NCI-H2196 treated with DMSO at 0.1 percent for 48 hours (cell line): ENCODE data around the gene ADAR.

Experiments used
- DNase-seq: peaks from one replicate; lab custom pipeline; 2025; ENCODE audit not compliant: unreplicated experiment; lab: John Stamatoyannopoulos, UW

ADAR gene

GRCh38 chr1:154615411-154615810, 7.4 kb upstream of the ADAR start:
- no peak for DNase-seq

- no peak for DNase-seq
Observed at GRCh38 chr1:154614901-154615300, 6.9 kb upstream of the ADAR start.

GRCh38 chr1:154614247-154614646, 6.3 kb upstream of the ADAR start:
- DNase-seq, result no peak

GRCh38 chr1:154611150-154611862, 3.3 kb upstream of the ADAR start:
- no peak for DNase-seq

- DNase-seq, result no peak
Observed at GRCh38 chr1:154609398-154610380, 1.7 kb upstream of the ADAR start.

- peak; percentile 36 for DNase-seq
Observed at GRCh38 chr1:154608397-154609270, 648 bp upstream of the ADAR start.

GRCh38 chr1:154607106-154607608, 829 bp downstream of the ADAR start:
- DNase-seq, result no peak

GRCh38 chr1:154605534-154605933, 2.5 kb downstream of the ADAR start:
- no peak for DNase-seq

- no peak for DNase-seq
Observed at GRCh38 chr1:154603317-154603716, 4.7 kb downstream of the ADAR start.

GRCh38 chr1:154599658-154600057, 8.3 kb downstream of the ADAR start:
- no peak for DNase-seq

- DNase-seq, result no peak
Observed at GRCh38 chr1:154598871-154599635, 8.9 kb downstream of the ADAR start.

- DNase-seq, result no peak
Observed at GRCh38 chr1:154595621-154596020, 12.4 kb downstream of the ADAR start.

- DNase-seq, result no peak
Observed at GRCh38 chr1:154594811-154595210, 13.2 kb downstream of the ADAR start.

- no peak for DNase-seq
Observed at GRCh38 chr1:154593390-154593789, 14.6 kb downstream of the ADAR start.

GRCh38 chr1:154591206-154591605, 16.8 kb downstream of the ADAR start:
- no peak for DNase-seq

GRCh38 chr1:154590756-154591155, 17.2 kb downstream of the ADAR start:
- DNase-seq, result no peak

- DNase-seq, result no peak
Observed at GRCh38 chr1:154589780-154590179, 18.2 kb downstream of the ADAR start.

- DNase-seq, result no peak
Observed at GRCh38 chr1:154586641-154587040, 21.3 kb downstream of the ADAR start.

- no peak for DNase-seq
Observed at GRCh38 chr1:154586231-154586630, 21.8 kb downstream of the ADAR start.
